LHCN-M2 (cell line): ENCODE data around the gene TC2N. TPM values are rescaled to one million over a fixed set of nuclear protein-coding genes. Genes with fewer than 3 reads are reported as not detected.
A peak's percentile ranks its signal among the peaks of the same experiment; 100 is the strongest.
"Not testable (repeated sequence)": the region's sequence is repeated elsewhere in the genome, so short reads cannot be mapped to it uniquely, and the experiment has no call there.

Experiments used
- DNase-seq: peaks from one replicate; pipeline ENCODE4 v3.0.0-alpha.2; 2012; ENCODE audit warnings: low read depth
- polyA plus RNA-seq: library from polyadenylated mRNA; unstranded; fragments of >200 nt; gene quantifications from one replicate; pipeline ENCODE4 v1.2.1, GENCODE V29; 2012; ENCODE audit warnings: missing spikeins
- total RNA-seq: library from RNA; depleted of rRNA; stranded (reverse); fragments of >200 nt; gene quantifications from 2 replicates; pipeline ENCODE4 v1.2.3, GENCODE V29; 2014; rRNA removed

Gene TC2N
- 0.19 TPM in 1 of 2 replicates, not detected in the other for total RNA-seq
- not detected for polyA plus RNA-seq

DNA sequence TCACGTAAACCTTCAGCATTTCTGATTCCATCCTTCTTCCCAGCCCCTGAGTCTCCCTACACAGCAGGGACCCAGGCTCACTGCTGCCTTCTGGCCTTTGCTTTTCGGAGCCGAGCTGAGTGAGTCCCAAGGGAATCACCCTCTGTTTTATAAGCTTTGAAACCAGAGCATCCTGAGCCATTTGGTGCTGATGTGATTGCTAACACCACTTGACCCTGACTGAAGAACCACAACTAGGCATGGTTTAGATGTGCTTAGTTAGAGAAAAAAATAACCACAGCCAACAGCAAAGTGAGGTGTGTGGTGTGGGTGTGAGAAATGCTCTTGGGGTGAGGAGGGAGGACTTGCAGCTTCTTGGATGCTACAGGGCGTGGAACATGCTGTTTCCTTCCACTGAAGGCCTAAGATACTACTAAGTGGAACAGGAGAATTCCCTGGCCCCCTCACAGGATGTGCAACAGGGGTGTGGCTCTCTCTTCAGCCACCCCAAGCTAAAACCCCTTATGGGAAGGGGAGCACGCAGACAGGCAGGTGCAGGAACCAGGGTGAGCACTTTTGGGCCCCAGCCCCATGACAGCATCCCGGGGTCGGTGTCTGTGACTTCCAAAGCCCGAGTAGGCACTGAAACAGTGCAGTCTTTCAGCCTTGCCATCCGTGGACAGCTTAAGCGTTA, at the start of gene TC2N:
Gene TC2N (minus strand): TSS at position 221 of the 673 bp plus-strand sequence. CDS start 53,767 bp downstream, outside the sequence.
- DNase-seq: no peak

DNA sequence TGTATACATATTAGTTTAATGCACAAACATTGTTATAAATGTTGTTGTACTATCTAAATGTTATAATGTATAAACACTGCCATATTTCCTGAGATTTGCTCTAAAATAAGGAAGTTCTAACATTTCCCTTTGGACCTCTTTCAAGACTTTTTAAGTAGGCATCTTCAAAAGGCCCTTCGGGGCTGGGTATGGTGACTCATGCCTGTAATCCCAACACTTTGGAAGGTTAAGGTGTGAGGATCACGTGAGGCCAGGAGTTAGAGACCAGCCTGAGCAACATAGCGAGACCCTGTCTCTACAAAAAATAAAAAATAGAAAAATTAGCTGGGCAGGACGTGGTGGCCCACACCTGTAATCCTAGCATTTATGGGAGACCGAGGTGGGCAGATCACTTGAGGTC, 44.7 kb upstream of the TC2N start:
- no peak for DNase-seq

GRCh38 chr14:91911474-91912032, 44.2 kb upstream of the TC2N start:
- DNase-seq: peak; percentile 50

DNA sequence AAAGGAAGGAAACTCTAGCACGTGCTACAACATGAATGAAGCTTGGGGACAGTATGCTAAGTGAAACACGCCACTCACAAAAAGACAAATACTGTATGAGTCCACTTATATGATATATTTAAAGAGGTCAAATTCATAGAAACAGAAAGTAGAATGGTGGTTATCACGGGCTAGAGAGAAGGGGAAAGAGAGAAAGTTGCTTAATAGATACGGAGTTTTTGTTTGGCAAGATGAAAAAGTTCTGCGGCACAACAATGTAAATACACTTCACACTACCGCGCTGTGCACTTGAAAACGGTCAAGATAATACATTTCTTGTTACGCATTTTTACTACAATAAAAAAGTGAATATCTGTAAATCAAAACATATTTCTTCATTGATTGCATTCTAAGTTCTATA, 42.9 kb upstream of the TC2N start:
- no peak for DNase-seq

DNA sequence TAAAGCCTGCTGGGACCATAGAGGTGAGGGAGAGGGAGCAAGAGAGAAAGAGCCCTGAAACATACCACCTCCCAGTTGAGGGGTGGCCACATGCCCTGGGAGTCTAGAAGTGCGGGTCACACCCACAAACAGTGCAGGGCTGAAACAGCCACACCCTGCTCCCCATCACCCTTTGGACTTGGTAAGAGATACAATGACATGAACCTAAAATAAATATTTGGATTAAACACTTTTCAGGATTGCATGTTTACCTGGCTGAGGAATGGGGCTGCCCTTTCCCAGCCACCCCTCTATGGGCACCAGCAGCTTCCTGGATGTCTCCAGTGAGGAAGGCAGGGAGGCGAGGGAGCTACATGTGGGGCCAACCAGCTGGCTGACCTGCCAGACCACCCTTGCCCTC, 39.0 kb upstream of the TC2N start:
- no peak for DNase-seq

GRCh38 chr14:91904956-91905645, 37.8 kb upstream of the TC2N start:
- no peak for DNase-seq

DNA sequence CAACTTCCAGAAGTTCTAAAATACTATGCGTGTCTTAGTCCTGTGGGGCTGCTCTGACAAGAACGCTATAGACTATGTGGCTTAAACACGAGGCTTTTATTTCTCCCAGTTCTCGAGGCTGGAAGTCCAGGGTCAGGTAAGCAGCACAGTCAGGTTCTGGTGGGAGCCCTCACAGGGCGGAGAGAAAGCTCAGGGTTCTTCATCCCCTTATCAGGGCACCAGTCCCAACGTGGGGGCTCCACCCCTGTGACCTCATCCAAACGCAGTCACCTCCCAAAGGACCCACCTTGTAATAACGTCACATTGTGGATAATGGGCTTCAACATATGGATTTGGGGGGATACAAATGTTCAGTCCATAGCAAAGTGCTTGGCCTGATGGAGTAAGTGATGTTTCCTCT, 37.1 kb upstream of the TC2N start:
- DNase-seq: no peak

- DNase-seq: no peak
These were observed 35.7 kb upstream of the TC2N start for GRCh38 chr14:91903070-91903469.

- DNase-seq: no peak
These were observed 35.0 kb upstream of the TC2N start for GRCh38 chr14:91902336-91902735.

- DNase-seq: no peak
These were observed 34.3 kb upstream of the TC2N start for GRCh38 chr14:91901449-91902226.

DNA sequence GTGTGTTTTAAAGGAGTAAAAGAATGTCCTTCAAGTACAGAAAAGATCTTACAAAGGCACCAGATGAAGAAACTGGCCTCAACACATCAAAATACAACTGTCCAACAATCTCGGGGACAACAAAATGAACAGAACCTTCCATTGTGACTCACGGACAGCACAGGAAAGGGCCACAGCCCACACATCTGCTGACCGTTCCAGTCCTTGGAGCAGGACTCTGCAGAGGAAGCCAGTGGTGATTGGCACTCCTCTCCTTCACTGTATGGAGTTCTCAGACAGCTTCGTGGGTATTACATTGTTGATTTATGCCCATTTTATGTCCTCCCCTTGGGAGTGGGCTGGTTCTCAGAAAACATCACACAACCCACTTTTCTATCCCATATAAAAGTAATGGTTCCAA, 32.5 kb upstream of the TC2N start:
- no peak for DNase-seq

- no peak for DNase-seq
These were observed 31.9 kb upstream of the TC2N start for GRCh38 chr14:91899213-91899612.

DNA sequence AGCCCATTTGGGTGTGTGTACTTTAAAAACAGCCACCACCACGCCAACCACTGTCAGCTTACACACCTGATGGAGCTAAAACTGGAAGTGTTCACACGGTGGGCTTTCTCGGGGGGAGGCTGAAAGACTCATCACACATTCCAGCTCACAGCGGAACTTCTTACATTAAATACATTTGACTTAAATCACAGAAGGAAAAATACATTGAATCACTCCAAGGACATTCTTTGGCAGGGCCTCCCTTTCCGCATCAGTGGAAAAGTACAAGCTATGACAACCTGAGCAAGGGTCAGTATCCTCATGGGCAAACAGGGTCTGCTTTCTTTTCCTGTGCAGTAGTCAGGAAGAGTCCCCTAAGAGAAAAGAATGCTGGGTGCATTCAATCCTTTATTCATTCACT, 31.0 kb upstream of the TC2N start:
- DNase-seq: no peak

- not testable (repeated sequence) for DNase-seq
These were observed 30.4 kb upstream of the TC2N start for GRCh38 chr14:91897716-91898115.

- peak; percentile 46 for DNase-seq
These were observed 29.9 kb upstream of the TC2N start for GRCh38 chr14:91897106-91897701.

GRCh38 chr14:91896419-91896818, 29.1 kb upstream of the TC2N start:
- DNase-seq: no peak

DNA sequence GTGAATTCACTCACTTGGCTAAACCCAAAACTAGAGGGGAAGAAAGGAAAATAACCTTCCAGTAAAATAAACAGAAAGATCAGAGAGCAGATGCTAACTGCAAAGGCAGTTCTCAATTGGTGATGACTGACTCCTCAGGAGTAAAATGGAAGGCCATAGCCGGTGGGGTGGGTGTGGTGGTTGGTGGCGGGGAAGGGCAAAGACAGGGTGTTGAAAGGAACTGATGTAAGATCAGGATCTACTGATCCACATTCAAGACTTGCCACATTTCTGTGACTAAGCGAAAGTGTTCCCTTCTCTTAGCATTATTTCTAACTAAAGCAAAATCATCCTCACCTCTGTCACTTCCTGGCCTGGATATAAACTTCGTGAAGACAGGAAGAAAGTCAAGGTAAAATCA, 26.3 kb upstream of the TC2N start:
- DNase-seq: no peak

GRCh38 chr14:91893007-91893406, 25.7 kb upstream of the TC2N start:
- DNase-seq: peak; percentile 18

GRCh38 chr14:91891721-91892220, 24.4 kb upstream of the TC2N start:
- DNase-seq: peak; percentile 83

- no peak for DNase-seq
These were observed 23.8 kb upstream of the TC2N start for GRCh38 chr14:91891101-91891500.

GRCh38 chr14:91890291-91890749, 23.0 kb upstream of the TC2N start:
- DNase-seq: no peak
